Measurements from ENCODE around the gene INPP5D. TPM values are rescaled to one million over a fixed set of nuclear protein-coding genes. Genes with fewer than 3 reads are reported as not detected.

INPP5D gene
- total and polyA plus RNA-seq, 2 of the 13 experiments (the other 11 are each of a cell fraction or from before 2014, with no cell fraction given) = 16.7 to 18.0 TPM

GRCh38 chr2:233061591-233062450 is 1.7 kb downstream of the INPP5D start (continued):
- TF ChIP-seq ZHX2 (IDR thresholded peaks at IDR 0.05; ENCODE audit: low read depth) (no peak), ZHX2 (CRISPR knock-in tag; IDR thresholded peaks at IDR 0.05; ENCODE audit: borderline replicate concordance) (no peak), ZNF749 (CRISPR knock-in tag; IDR thresholded peaks at IDR 0.05; ENCODE audit: borderline replicate concordance) (peak; percentile 94; the same call in 1 of the 2 replicates), POLR2G (IDR thresholded peaks at IDR 0.05; ENCODE audit: low read depth, low read length) (peak; percentile 59), ZIK1 (CRISPR knock-in tag; IDR thresholded peaks at IDR 0.05; ENCODE audit: borderline replicate concordance, low read depth) (no peak), ZNF678 (CRISPR knock-in tag; IDR thresholded peaks at IDR 0.05) (no peak; the same call in 1 of the 2 replicates), TEF (CRISPR knock-in tag; IDR thresholded peaks at IDR 0.05) (no peak), ZNF343 (CRISPR knock-in tag; IDR thresholded peaks at IDR 0.05) (peak; percentile 94), SRSF4 (IDR thresholded peaks at IDR 0.05; ENCODE audit: low read depth, low read length, poor library complexity, severe bottlenecking) (no peak), MAFK (conservative IDR thresholded peaks at IDR 0.05 in 1 of 2, IDR thresholded peaks at IDR 0.05 in 1 of 2; ENCODE audit: low read length in 2 of 2) (no peak), ZNF432 (CRISPR knock-in tag; IDR thresholded peaks at IDR 0.05; ENCODE audit: borderline replicate concordance) (no peak), SMAD9 (CRISPR knock-in tag; IDR thresholded peaks at IDR 0.05) (peak; percentile 28; the same call in 1 of the 2 replicates), ZNF205 (CRISPR knock-in tag; IDR thresholded peaks at IDR 0.05) (peak; percentile 67; the same call in 1 of the 2 replicates), ZNF646 (CRISPR knock-in tag; IDR thresholded peaks at IDR 0.05) (no peak), ZNF558 (CRISPR knock-in tag; IDR thresholded peaks at IDR 0.05; ENCODE audit: borderline replicate concordance) (no peak; the same call in 1 of the 2 replicates)
